Mammary epithelial cell (primary cell): ENCODE results near the gene RETREG1.

Experiments
- CTCF ChIP-seq, 2 donors: IDR thresholded peaks in 1 of 2; conservative IDR thresholded peaks in 1 of 2; 2 replicates each; pipeline ENCODE4 v1.5.1; 2011 to 2012; ENCODE audit warnings: inconsistent platforms in 2 of 2, low read length in 2 of 2, mild to moderate bottlenecking in 2 of 2, control low read depth in 1 of 2, low read depth in 1 of 2; ENCODE audit not compliant: insufficient read depth in 1 of 2; ENCODE audit errors: extremely low read depth in 1 of 2
- EZH2 ChIP-seq: IDR thresholded peaks from 2 replicates; pipeline ENCODE4 v1.6.1; 2012; ENCODE audit warnings: low read length, inconsistent platforms, borderline replicate concordance

GRCh38 chr5:16508730-16509531 is 107.9 kb downstream of the RETREG1 start:
- no peak for TF ChIP-seq CTCF (conservative IDR thresholded peaks at IDR 0.05 in 1 of 2, IDR thresholded peaks at IDR 0.05 in 1 of 2; ENCODE audit: extremely low read depth in 1 of 2, insufficient read depth in 1 of 2, low read depth in 1 of 2, low read length in 2 of 2)
- TF ChIP-seq EZH2 = no peak
